HG03196 (cell line): ENCODE measurements around the gene MRPL44.

Source experiments
- ATAC-seq: cut with Tn5 transposase; IDR thresholded peaks from one replicate; pipeline ENCODE4 v1.9.1; 2021; ENCODE audit not compliant: unreplicated experiment

The MRPL44 gene

DNA sequence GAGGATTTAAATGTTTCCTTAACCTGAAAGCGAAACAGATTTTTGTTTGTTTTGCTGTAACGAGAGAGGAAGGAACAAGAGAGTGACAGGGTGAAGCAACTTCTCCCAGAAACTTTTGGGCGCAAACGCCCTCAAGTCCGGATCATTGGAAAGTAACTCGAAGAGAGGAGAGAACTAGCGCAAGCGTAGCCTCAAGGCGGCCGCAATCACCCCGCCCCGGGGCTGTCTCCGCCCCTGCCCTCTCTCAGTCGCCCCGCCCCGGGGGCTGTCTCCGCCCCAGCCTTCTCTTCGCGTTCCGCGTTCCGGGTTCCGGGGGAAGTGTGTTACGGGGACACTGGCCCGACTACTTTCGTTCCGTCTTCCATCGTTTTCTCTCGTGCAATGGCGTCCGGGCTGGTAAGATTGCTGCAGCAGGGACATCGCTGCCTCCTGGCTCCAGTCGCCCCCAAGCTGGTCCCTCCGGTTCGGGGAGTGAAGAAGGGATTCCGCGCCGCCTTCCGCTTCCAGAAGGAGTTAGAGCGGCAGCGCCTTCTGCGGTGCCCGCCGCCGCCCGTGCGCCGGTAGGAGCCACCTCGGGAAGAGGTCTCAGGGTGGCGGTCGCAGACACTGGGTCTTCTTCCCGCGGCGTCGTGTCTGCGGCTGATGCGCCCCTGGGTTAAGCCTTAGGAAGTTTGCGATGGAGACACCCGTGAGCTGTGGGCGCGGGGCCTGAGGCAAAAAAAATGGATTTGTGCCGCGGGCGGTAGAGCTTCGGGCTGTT is at the start of gene MRPL44:
Gene MRPL44, plus strand, starts transcription at position 372 of the 760 bp plus-strand sequence. Its CDS starts 10 bp downstream, at position 382.
- ATAC-seq: peak; percentile 91

DNA sequence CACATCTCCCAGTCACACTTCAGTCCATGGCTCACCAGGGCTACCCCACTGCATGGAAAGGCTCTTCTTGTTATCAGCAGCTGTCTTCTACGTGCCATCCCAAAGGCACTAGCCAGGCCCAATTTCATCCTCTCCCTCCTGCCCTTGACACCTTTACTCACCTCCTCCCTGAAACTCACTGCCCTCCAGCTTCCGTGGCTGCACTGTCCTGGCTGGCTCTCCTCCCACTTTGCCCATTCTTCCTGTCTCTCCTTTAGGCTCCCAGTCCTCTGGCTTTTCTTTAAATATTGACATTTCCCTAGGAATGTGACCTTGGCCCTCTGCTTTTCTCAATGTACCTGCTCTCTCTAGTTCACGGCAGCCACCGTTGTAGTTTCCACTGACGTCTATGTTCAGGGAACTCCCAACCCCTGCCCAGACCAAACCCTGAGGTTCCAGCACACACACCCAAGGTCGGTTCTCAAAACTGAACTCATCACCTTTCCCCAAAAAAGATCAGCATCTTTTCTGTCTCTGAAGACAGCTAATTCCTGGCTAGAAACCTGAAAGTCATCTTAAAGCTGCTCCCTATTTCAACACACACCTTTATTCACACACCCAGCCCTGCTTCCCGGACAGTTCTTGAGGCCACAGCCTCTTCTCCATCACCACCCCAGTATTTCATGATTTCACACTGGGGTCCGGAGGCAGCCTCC is 48.8 kb upstream of the MRPL44 start:
- ATAC-seq: no peak

DNA sequence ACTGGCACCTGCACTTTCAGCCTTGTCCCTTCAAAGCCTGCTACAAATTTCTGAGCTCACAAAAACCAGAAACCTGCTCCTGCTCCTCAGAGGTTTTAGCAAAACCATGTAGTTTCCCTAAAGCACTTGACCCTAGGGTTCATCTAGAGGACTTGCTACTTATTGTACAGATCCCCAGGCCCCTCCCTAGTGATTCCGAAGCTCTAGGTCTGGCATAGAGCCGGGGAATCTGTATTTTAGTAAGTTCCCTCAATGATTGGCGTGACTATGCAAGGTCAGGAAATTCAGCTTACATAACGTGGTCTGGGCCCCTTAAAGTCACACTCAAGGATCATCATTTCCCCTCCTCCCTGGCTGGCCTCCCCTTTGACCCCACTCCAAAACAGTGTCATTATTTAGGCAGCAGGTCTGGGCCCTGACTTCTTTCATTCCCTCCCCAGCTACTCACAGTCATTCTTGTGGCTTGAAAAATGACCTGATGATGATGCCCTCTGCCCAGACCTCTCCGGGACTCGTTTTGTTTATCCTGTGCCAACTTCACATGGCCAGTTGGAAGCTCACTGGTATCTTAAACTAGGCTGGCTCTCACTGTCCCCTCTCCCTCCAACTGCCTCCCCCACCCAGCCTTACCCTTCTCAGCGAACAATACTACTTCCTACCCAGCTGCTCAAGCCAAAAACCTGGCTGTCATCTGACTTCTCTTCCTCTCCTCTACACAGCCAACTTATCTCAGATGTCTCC is 48.1 kb upstream of the MRPL44 start:
- no peak for ATAC-seq

DNA sequence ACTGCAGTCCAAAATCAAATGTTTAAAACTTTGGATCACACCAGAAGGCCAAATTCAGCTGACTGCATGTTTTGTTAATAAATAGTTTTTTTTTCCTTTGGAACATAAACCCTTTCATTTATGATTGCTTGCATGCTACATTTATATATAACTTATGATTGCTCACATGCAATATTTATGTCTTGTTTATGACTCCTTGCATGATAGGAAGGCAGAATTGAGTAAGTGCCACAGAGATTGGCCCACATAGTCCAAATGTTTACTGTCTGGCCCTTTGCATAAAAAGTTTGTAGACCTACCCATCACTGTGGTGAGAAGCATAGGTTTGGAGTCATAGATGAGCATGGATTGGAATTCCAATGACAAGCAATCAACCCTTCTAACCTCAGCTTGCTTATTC is 42.9 kb upstream of the MRPL44 start:
- ATAC-seq: no peak

DNA sequence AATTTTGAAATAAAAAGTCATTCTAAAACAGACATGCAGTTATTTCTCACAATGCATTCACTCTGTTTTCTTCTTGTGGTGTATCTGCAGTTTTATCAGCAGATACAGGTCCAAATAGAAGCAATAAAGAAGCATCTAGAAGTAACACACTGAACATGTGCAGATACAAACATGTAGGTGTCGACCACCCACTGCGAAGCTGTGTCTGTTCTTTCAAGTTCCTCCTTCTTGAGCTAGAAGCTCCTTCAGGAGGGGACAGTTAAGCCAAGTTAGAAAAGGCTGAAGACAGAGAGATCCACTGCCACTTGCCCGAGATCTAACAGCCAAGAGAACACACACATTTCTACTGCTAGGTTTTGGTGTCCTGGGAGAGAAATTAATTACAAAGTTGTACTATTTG is 42.2 kb upstream of the MRPL44 start:
- ATAC-seq: no peak

DNA sequence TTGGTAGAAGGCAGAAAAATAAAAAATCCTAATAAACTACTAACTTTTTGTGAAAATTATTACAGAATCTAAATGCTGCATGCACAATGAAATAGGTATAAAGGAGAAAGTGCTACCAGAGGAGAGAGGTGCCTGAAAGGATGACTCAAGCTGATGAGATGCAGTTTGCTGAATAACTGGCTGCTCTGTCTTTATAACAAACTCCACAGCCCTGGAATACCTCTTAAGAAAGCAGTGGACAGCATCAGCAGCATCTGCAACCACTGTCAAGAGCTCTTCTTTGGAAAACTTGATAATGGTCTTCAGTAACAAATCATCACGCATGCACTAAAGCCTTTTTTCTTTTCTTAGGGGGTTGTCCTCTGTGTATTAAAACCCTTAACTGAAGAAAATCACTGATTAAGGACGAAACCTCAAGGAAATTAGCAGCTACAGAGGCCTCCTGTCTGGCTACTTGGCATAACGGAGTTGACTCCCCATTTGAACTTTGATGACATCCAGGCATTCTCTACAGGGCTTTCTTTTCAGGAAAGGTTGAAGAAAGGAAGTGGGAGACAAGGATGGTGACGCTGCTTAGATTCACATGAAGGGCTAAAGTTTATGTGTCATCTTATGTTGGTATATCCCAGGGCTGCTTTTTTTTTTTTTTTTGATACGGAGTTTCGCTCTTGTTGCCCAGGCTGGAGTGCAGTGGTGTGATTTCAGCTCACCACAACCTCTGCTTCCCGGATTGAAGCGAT is 40.9 kb upstream of the MRPL44 start:
- no peak for ATAC-seq

DNA sequence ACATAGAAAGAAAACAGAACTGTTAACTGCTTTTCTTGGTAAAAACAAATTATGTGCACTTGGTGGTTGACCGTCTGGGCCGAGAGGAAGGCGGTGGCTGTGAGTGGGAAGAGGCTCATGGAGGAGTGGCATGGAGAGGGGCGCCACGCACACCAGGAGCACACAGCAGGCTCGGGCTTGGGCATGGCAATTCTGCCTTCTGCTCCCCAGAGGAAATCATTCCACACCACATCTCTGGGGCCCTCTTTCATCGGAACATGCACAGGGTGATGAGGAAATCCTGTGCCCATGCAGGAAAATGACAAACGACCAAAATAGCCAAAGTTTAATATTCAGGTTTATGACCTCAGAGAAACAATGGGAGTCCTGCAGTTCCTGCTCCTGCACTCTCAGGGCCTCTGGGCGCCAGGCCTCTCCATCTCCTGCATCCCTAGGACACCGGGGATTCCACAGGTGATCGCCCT is 38.6 kb upstream of the MRPL44 start:
- ATAC-seq: no peak

DNA sequence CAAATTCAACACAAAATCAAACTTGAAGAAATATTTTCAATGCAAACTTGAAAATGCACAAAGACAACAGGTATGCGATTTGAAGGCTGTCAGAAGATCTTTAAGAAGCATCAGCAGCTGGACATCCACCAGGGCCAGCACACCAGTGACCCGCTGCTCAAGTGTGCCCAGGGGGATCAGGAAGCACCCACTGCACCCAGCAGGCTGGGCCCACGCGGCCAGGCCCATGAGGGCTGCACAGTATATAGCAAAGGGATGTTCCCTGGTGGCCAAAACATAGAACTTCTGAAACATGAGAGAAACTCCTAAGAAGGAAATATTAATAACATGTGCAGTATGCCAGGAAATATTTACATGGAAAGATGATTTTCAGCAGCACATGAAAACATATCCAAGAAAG is 37.2 kb upstream of the MRPL44 start:
- ATAC-seq: no peak

DNA sequence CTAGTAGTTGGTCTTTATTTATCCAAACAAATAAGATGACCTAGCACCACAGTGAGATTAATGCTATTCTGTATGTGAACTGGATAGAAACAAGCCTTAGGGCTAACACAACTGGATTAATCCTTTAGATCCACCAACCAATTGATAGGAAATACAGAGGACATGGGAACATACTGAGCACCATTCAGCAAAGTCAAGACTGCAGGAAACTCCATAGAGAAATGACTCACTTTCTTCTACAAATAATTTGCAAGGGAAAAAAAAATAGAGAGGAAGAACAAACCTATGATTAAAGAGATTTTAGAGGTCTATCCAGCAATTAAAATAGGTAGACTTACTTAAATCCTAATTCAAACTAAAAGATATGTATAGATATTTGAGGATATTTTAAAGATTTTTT is 36.1 kb upstream of the MRPL44 start:
- ATAC-seq: no peak

DNA sequence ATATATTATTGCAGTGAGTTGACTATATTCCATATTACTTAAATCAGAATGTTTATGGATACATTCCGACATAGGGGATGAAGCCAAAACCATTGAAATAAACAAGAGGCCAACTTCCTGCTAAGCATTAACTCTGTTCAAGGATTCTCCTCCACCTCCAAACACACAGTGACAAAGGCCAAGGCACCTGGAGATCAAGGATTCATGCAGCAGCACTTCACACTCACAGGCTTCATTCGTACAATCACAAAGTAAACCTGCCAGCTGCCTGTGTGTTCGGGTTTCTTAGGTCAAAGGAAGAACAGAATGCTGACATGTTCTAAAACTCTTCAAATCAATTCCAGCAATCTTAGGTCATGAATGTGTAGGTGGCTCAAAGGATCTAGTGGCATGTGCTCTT is 35.0 kb upstream of the MRPL44 start:
- ATAC-seq: no peak

DNA sequence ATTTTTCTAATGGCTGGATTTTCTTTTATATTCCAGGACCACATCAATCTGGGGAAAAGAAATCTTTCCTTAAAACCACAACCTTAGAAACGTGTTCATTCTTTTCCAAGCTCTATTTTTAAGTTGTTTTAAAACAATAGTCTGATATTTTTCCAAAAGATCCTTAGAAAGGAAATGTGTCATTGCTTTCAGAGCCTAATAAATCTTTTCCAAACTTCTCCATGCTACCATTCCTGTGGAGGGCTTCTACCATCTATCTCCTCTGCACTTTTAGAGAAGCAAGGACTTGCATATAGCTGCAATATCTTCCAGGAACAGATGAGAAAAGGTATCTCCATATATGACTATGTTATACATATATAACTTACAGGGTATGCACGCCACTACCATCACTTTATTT is 33.3 kb upstream of the MRPL44 start:
- ATAC-seq: no peak

DNA sequence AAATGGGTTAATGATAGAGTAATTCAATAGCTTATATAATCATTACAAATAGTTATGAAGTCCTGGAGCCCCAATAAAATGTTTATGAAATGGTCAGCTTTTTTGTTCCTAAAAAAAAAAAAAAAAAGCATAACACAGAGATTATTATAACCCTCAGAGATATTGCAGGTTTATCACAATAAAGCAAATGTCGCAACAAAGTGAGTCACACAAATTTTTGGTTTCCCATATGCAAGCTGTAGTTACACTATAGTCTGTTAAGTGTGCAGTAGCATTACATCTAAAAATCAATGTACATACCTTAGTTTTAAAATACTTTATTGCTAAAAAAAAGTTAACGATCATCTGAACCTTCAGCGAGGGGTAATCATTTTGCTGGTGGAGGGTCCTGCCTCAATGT is 32.2 kb upstream of the MRPL44 start:
- no peak for ATAC-seq

DNA sequence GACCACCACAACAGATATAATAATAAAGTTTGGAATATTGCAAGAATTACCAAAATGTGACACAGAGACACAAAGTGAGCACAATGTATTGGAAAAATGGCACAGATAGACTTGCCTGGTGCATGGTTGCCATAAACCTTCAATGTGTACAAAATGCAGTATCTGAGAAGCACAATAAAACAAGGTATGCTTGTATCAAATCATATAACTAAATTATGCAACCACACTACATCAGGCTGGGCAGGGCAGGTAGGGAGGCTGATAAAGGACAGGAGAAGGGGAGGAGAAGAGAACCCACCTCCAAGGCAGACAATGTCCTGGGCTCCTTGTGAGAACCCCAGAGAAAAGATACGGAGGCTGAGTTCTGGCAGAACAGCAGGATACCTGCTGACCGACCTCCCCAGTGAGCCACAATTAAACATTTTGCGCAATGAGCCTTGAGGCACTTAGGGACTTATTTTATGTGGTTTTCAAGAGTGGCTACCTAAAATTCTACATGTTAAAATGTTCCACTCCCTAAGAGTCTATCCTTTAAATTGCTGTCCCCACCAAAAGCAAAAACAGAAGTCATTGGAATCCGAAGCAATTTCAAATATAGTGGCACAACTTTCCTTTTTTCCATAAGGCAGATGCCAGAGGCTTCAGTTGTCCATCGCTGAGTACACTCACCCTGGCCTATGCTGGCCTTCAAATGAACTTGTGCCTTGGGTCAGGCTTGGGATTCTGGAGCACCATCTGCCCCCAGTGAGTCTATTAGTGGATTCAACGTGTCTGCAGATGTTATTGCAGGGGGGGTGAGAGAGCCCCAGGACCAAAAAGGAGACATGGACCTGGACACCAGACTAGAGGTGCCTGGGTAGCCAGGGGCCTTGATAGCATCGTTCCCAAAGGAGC is 28.9 kb upstream of the MRPL44 start:
- no peak for ATAC-seq

DNA sequence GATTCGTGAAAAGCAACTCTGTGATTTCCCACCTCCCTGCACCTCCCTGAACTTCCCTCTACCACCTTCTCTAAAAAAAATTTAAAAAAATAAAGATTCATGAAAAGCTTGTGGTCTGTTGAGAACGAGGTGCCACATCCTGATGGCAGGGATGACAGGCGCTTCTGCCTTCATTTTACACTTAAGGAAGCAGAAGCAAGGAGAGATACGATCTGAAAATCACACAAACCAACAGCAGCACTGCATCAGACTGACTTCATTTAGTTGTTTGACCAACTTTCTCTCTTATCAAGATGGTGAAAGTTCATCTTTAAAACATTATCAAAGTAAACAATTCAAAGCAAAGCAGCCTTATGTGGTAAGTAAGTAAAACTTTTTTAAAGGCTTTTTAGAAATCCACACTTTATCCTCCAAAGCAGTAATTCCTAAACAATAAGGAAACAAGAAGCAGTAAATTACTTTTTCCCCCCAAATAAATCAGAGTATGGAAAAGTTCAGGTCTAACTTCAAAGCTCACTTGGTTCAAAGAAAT is 27.6 kb upstream of the MRPL44 start:
- no peak for ATAC-seq

DNA sequence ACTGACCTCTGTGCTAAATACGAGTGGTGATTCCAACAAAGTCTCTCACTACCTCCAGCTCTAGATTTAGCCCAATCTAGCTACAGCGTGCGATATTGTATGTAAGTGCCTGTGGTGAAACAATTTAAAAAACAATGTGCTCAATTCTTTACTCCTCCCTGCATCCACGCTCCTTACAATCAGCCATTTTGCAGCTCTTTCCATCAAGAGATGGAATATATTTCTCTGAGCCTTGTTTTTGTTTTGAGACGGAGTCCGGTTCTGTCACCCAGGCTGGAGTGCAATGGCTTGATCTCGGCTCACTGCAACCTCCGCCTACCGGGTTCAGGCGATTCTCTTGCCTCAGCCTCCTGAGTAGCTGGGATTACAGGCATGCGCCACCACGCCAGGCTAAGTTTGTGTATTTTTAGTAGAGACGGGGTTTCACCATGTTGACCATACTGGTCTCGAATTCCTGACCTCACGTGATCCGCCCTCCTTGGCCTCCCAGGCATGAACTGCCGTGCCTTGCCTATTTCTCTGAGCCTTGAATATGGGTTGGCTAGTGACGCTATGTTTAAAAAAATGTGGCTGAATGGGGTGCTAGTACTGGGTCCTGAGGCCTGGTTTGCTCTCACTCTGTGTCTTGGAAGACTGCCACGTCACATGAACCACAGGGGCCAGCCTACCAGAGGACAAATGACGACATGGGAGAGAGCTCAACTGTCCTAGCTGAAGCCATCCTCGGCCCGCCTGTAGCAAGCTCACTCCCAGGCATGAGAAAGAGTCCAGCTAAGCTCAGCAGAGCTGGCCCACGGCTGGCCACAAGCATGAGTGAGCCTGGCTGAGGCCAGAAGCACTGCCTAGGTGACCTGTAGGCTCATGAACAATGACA is 26.9 kb upstream of the MRPL44 start:
- no peak for ATAC-seq

DNA sequence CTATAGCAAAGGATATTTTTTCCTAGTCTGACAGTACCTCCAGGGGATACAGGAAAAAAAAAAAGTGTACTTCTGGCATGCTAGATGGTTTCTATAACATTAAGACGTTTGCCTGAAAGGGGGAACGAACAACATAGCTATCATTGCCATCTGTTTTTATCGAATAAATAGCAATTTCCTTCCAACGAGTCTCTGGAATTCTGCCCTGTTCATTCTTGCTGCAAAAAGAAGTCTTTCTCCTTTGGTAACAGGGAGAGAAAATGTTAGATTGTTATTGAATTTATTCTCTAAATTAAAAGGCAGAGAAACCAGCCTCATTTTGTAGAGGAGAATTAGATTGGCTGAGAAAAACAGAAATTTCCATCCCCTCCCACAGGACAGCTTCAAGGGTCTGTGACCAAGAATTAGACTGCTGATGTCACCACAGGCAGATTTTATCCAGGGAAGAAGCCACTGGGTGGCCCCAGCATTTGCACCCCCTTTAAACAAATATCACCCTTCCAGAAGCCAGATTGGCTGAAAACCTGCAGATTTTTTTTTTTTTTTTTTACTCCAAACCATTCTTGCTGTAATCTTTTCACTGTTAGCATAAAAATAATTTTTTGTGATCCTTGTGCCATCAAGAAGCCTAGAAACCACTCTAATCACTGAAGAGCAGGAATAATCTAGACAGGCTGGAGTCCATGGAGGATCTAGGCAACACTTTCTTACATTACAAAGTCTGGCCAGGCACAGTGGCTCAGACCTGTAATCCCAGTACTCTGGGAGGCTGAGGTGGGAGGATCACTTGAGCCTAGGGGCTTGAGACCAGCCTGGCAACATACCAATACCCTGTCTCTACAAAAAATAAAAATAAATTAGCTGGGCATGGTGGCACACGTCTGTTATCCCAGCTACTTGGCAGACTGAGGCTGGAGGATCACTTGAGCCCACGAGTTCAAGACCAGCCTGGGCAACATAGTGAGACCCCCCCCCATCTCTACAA is 24.2 kb upstream of the MRPL44 start:
- no peak for ATAC-seq

DNA sequence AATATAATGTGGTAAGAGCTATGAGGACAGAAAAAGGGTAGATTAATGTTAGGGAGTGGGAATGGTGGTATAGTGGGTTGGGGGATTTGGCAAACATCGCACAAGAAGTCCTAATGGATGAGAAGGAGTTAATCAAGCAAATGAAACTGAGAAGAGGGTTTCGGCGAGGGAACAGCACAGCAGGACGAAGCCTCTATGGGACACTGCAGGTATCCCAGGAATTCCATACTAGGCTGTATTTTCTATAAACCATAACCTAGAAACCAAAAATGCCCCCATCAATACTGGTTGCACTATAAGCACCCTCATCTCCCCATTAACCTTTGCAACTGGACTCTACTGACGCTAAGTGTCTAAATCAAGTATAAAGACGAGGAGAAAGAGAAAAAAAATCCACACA is 22.4 kb upstream of the MRPL44 start:
- no peak for ATAC-seq
